Activated gamma-delta T cell treated with anti-CD3 and anti-CD28 coated beads, Interleukin-2, amount 50 U/mL, for 16 hours (primary cell): ENCODE results near the gene SMC1A.

Experiments used
- DNase-seq: peaks from one replicate; pipeline ENCODE4 v3.0.0-alpha.2; 2020; ENCODE audit warnings: low read depth

Gene SMC1A

DNA sequence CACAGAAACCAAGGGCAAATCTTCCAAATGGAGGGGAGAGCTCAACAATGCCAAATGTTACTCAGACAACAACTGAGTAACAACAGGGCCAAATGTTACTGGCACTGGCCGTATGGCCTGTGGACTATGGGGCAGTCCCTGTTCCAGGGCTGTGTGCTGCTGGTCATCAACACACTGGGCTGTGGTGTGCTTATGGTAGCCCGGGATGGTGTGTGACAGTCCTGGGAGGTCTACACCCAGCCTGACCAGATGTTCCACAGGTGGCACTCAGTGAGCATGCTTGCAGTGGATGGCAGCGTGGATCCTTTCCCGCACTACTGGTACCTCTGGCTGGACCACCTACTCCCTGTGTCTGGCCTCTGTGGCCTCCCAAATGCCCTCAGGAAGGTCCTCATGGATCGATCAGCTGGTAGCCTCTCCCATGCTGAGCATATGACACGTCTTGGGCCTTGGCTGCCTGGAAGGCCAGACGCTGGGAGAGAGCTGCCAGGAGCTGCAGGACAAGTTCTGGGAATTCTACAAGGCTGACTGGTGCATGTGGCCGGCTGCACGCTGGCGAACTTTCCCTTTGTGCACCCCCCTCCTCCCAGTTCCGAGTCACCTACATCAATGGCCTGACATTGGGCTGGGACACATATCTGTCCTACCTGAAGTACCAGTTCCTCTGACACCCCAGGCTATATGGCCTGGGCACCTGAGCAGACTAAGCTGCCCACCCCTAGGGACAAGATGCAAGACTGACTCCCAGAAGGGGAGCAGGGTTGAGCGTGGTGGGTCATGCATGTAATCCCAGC, 81.4 kb downstream of the SMC1A start:
- no peak for DNase-seq

DNA sequence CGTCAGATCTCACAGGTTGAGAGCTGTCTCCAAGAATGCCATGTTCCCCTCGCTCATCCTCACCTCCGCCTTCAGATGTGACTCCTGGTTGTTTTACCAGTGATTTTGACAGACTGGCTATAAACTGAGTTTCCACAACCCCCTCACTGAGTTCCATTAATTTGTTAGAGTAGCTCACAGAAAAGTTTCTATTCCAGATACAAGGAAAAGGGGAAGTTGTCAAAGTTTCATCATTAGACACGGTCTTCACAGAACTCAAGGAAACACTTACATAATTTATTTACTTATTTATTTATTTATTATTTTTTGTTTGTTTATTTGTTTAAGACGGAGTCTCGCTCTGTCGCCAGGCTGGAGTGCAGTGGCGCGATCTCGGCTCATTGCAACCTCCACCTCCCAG, 85.4 kb downstream of the SMC1A start:
- DNase-seq = no peak

DNA sequence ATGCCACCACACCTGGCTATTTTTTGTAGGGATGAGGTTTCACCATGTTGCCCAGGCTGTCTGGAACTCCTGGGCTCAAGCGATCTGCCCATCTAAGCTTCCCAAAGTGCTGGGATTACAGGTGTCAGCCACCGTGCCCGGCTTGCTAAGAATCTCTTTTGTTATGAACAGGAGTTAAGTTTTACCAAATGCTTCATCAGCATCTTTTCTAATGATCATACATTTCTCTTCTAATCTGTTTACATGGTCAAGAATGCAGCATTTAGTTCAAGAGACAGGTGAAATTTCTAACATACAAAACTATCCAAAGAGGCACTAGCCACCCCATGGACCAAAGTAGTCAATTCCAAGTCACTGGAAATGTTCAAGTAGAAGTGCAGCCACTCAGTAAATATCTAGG, 88.6 kb downstream of the SMC1A start:
- no peak for DNase-seq

DNA sequence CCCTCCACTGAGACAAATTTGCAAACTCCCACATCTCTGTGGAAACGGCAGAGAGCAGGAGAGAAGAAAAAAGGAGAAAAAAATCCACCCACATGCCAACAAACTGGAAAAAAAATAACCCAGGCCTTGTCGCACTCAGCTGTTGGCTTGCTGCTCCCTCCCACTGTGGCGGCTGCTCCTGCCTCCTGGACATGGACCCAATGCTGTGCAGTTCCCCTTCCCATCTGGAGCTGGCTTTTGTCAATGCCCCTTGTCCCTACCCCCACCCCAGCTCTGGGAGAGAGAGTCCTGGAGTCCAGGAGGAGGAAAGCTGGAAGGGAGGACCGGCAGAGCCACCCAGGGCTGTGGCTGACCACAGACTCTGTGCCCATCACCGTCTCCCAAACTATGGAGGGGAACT, 90.2 kb downstream of the SMC1A start:
- no peak for DNase-seq

DNA sequence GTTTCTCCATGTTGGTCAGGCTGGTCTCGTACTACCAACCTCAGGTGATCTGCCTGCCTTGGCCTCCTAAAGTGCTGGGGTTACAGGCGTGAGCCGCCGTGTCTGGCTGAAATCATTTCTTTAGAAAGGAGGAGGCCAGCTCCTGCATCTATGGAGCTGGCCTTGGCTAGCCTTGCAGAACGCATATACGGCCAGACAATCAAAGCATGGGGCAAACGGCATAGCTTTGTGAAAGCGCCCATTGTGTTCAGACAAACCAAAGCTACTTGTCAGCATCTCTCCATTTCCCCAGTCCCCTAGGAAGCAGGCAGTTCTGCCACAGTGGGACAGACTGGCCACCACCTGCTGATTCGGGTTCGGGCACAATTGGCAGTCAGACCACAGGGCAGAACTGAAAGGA, 92.1 kb downstream of the SMC1A start:
- DNase-seq = no peak

DNA sequence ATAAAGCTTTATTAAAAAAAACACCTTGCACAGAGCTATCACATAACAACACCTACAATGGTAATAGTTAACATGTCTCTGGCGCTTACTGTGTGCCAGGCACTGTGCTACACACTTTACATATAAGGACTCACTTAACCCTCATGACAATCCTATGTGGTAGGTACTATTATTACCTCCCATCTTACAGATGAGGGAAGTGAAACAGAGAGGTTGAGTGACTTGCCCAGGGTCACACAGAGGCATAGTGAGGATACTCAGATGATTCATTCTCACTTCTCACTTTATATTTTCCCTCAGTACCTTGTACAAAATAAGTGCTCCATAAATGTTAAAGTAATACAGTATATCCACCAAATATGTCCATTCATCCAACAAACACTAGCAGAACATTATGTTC, 97.7 kb downstream of the SMC1A start:
- DNase-seq = no peak
